Nephron (organoid): ENCODE measurements around the gene PRPSAP2.
"Not testable (repeated sequence)": the region's sequence is repeated elsewhere in the genome, so short reads cannot be mapped to it uniquely, and the experiment has no call there.

Source experiments
- H3K27ac Mint-ChIP-seq, 3 experiments: 2 replicates each; pipeline ENCODE4 v1.8.0; 2020; ENCODE audit warnings: mixed read lengths in 3 of 3, mild to moderate bottlenecking in 2 of 3, moderate library complexity in 1 of 3
- H3K27me3 Mint-ChIP-seq: 2 replicates; pipeline ENCODE4 v1.8.0; 2021; ENCODE audit warnings: low read depth, mild to moderate bottlenecking, moderate library complexity, mixed read lengths
- H3K36me3 Mint-ChIP-seq: 2 replicates; pipeline ENCODE4 v1.8.0; 2020; ENCODE audit warnings: low read depth, mixed read lengths
- H3K4me1 Mint-ChIP-seq: 2 replicates; pipeline ENCODE4 v1.8.0; 2020; ENCODE audit warnings: mixed read lengths
- H3K4me3 Mint-ChIP-seq, 3 experiments: 2 replicates each; pipeline ENCODE4 v1.8.0; 2020; ENCODE audit warnings: mild to moderate bottlenecking in 3 of 3, mixed read lengths in 3 of 3, moderate library complexity in 2 of 3
- H3K9me3 Mint-ChIP-seq: 2 replicates; pipeline ENCODE4 v1.8.0; 2020; ENCODE audit warnings: mixed read lengths
- CTCF ChIP-seq, 3 experiments: fragments of 200-600 bp; sonication (generic); IDR thresholded peaks; one replicate each; pipeline ENCODE4 v1.5.0; 2021; ENCODE audit warnings: antibody characterized with exemption in 3 of 3; ENCODE audit not compliant: unreplicated experiment in 3 of 3

PRPSAP2 gene

GRCh38 chr17:18859256-18859655 is 1.3 kb downstream of the PRPSAP2 start:
- peaks cover 35% of the 10 kb centered on the region for H3K4me1 Mint-ChIP-seq
- TF ChIP-seq CTCF (IDR thresholded peaks at IDR 0.05; ENCODE audit: unreplicated experiment in 3 of 3): no peak
- H3K27me3 Mint-ChIP-seq: no peaks in the 10 kb centered on the region
- H3K36me3 Mint-ChIP-seq: no peaks in the 10 kb centered on the region
- H3K4me3 Mint-ChIP-seq: peak overlapping the region; percentile 79 to 88 (median 88)
- H3K27ac Mint-ChIP-seq: peak overlapping the region; percentile 73 to 96 (median 91)
- H3K9me3 Mint-ChIP-seq: no peaks in the 10 kb centered on the region

GRCh38 chr17:18860161-18860972 is 2.4 kb downstream of the PRPSAP2 start:
- peak overlapping the region; percentile 59 to 66 (median 65) for H3K4me3 Mint-ChIP-seq
- H3K4me1 Mint-ChIP-seq: peaks cover 29% of the 10 kb centered on the region
- H3K27me3 Mint-ChIP-seq: no peaks in the 10 kb centered on the region
- H3K36me3 Mint-ChIP-seq: peaks cover 7% of the 10 kb centered on the region
- no peak for TF ChIP-seq CTCF (IDR thresholded peaks at IDR 0.05; ENCODE audit: unreplicated experiment in 3 of 3)
- no peaks in the 10 kb centered on the region for H3K9me3 Mint-ChIP-seq
- peak overlapping the region in 2 of 3 experiments; percentile 51 to 62 for H3K27ac Mint-ChIP-seq

GRCh38 chr17:18862011-18862410 is 4.1 kb downstream of the PRPSAP2 start:
- H3K9me3 Mint-ChIP-seq: no peaks in the 10 kb centered on the region
- no peak overlapping the region for H3K27ac Mint-ChIP-seq
- H3K27me3 Mint-ChIP-seq: no peaks in the 10 kb centered on the region
- peaks cover 17% of the 10 kb centered on the region for H3K4me1 Mint-ChIP-seq
- no peak for TF ChIP-seq CTCF (IDR thresholded peaks at IDR 0.05; ENCODE audit: unreplicated experiment in 3 of 3)
- H3K36me3 Mint-ChIP-seq: peaks cover 16% of the 10 kb centered on the region
- no peak overlapping the region for H3K4me3 Mint-ChIP-seq

GRCh38 chr17:18864996-18865395 is 7.1 kb downstream of the PRPSAP2 start:
- peaks cover 34% of the 10 kb centered on the region for H3K36me3 Mint-ChIP-seq
- not testable (repeated sequence) for H3K27me3 Mint-ChIP-seq, H3K4me3 Mint-ChIP-seq, H3K27ac Mint-ChIP-seq, H3K9me3 Mint-ChIP-seq, H3K4me1 Mint-ChIP-seq

GRCh38 chr17:18866866-18867813 is 9.2 kb downstream of the PRPSAP2 start:
- H3K4me1 Mint-ChIP-seq: no peaks in the 10 kb centered on the region
- TF ChIP-seq CTCF (IDR thresholded peaks at IDR 0.05; ENCODE audit: unreplicated experiment in 3 of 3): no peak
- no peak overlapping the region for H3K4me3 Mint-ChIP-seq
- no peak overlapping the region for H3K27ac Mint-ChIP-seq
- H3K9me3 Mint-ChIP-seq: no peaks in the 10 kb centered on the region
- peaks cover 43% of the 10 kb centered on the region for H3K36me3 Mint-ChIP-seq
- H3K27me3 Mint-ChIP-seq: no peaks in the 10 kb centered on the region

- no peak for TF ChIP-seq CTCF (IDR thresholded peaks at IDR 0.05; ENCODE audit: unreplicated experiment in 3 of 3)
- Mint-ChIP-seq H3K27ac (no peak overlapping the region), H3K4me3 (no peak overlapping the region), H3K36me3 (peaks cover 68% of the 10 kb centered on the region), H3K4me1 (no peaks in the 10 kb centered on the region), H3K9me3 (no peaks in the 10 kb centered on the region), H3K27me3 (no peaks in the 10 kb centered on the region)
Measured at GRCh38 chr17:18877104-18877645, 19.2 kb downstream of the PRPSAP2 start.
